Prostate gland (tissue), 2 donors: ENCODE data around the gene RAB42. TPM values are rescaled to one million over a fixed set of nuclear protein-coding genes. Genes with fewer than 3 reads are reported as not detected.
"Not testable (repeated sequence)": the region's sequence is repeated elsewhere in the genome, so short reads cannot be mapped to it uniquely, and the experiment has no call there.

Experiments used
- DNase-seq: peaks from one replicate; pipeline ENCODE4 v3.0.0-alpha.2; 2019; ENCODE audit warnings: low spot score
- H3K27ac ChIP-seq, 2 donors: fragments of 200-600 bp; sonication (generic); 2 replicates each; pipeline ENCODE4 v1.5.1; 2017 to 2019
- H3K27me3 ChIP-seq: fragments of 200-600 bp; sonication (generic); replicated peaks from 2 replicates; pipeline ENCODE4 v1.5.1; 2019; ENCODE audit not compliant: insufficient read depth
- H3K36me3 ChIP-seq, 2 donors: fragments of 200-600 bp; sonication (generic); 1 replicate in 1 of 2; 2 replicates in 1 of 2; pipeline versions ENCODE4 v1.5.1 to v1.8.1; 2017 to 2019
- H3K4me1 ChIP-seq: fragments of 200-600 bp; sonication (generic); replicated peaks from 2 replicates; pipeline ENCODE4 v1.5.1; 2019
- H3K4me3 ChIP-seq, 2 donors: fragments of 200-600 bp; sonication (generic); 2 replicates each; pipeline ENCODE4 v1.5.1; 2017 to 2019
- H3K9me3 ChIP-seq: fragments of 200-600 bp; sonication (generic); 2 replicates; pipeline ENCODE4 v1.5.1; 2017
- CTCF ChIP-seq, 4 experiments: fragments of 200-600 bp in 2 of 4; fragments of 450-650 bp in 2 of 4; sonication (generic) in 2 of 4; IDR thresholded peaks; 1 replicate in 3 of 4; 2 replicates in 1 of 4; pipeline ENCODE4 v1.5.1; 2016 to 2019; ENCODE audit warnings: antibody characterized with exemption in 4 of 4, mild to moderate bottlenecking in 2 of 4, moderate library complexity in 2 of 4
- POLR2A ChIP-seq: fragments of 450-650 bp; IDR thresholded peaks from one replicate; pipeline ENCODE4 v1.6.1; 2016; ENCODE audit warnings: antibody characterized with exemption, mild to moderate bottlenecking
- POLR2AphosphoS5 ChIP-seq: sonication (generic); formaldehyde crosslinking; IDR thresholded peaks from one replicate; pipeline ENCODE4 v1.6.1; 2017; ENCODE audit warnings: antibody characterized with exemption
- WGBS: methylation state at CpG from one replicate; pipeline ENCODE4 v1.1.5; 2018; 5-methylcytosine and 5-hydroxymethylcytosine counted together
- intact Hi-C: fragments of 100-400 bp; cut with DNase I; formaldehyde crosslinking; loops from one replicate; pipeline ENCODE4 v1.14.2; 2022
- total RNA-seq, 2 donors: library from RNA; depleted of rRNA; stranded (reverse); fragments of >200 nt; gene quantifications; one replicate each; pipeline ENCODE4 v1.1.0, GENCODE V29; 2016

RAB42 gene
- total RNA-seq, 2 donors from 2014 or later: 0.34 to 1.9 TPM

- TF ChIP-seq POLR2AphosphoS5 (no peak), CTCF (IDR thresholded peaks at IDR 0.05) (no peak), POLR2A (no peak)
- no peak for DNase-seq
- 83% methylated on average over 2 of the region's 2 CpGs for WGBS
- Histone ChIP-seq H3K36me3 (peaks cover 4 to 5% of the 10 kb centered on the region in 2 donors), H3K4me3 (no peak overlapping the region), H3K27me3 (no peaks in the 10 kb centered on the region), H3K27ac (no peak overlapping the region), H3K4me1 (no peaks in the 10 kb centered on the region), H3K9me3 (no peaks in the 10 kb centered on the region)
- intact Hi-C loops: no loop called here
Measured at GRCh38 chr1:28566931-28567330, 25.1 kb upstream of the RAB42 start.

GRCh38 chr1:28571911-28572310 is 20.2 kb upstream of the RAB42 start:
- no peaks in the 10 kb centered on the region for H3K9me3 ChIP-seq
- no peak overlapping the region for H3K27ac ChIP-seq
- no peak for DNase-seq
- intact Hi-C loops: no loop called here
- H3K4me3 ChIP-seq: no peak overlapping the region
- TF ChIP-seq POLR2AphosphoS5 (no peak), POLR2A (no peak), CTCF (IDR thresholded peaks at IDR 0.05) (no peak)
- peaks cover 2 to 5% of the 10 kb centered on the region in 2 donors for H3K36me3 ChIP-seq
- WGBS: 86% methylated on average over 4 of the region's 4 CpGs
- H3K27me3 ChIP-seq: no peaks in the 10 kb centered on the region
- no peaks in the 10 kb centered on the region for H3K4me1 ChIP-seq

GRCh38 chr1:28572891-28573290 is 19.2 kb upstream of the RAB42 start:
- peaks cover 2 to 14% of the 10 kb centered on the region in 2 donors for H3K36me3 ChIP-seq
- intact Hi-C loops, DNase-seq: not testable (repeated sequence)

GRCh38 chr1:28573564-28573963 is 18.5 kb upstream of the RAB42 start:
- Histone ChIP-seq H3K4me3 (no peak overlapping the region), H3K9me3 (no peaks in the 10 kb centered on the region), H3K27ac (no peak overlapping the region), H3K4me1 (no peaks in the 10 kb centered on the region), H3K27me3 (no peaks in the 10 kb centered on the region), H3K36me3 (peaks cover 2 to 21% of the 10 kb centered on the region in 2 donors)
- TF ChIP-seq POLR2A (no peak), POLR2AphosphoS5 (no peak), CTCF (IDR thresholded peaks at IDR 0.05) (no peak)
- no peak for DNase-seq
- intact Hi-C loops: no loop called here
- 96% methylated on average over 11 of the region's 11 CpGs for WGBS

More at GRCh38 chr1:28572891-28573290, 19.2 kb upstream of the RAB42 start:
- H3K27me3 ChIP-seq, H3K27ac ChIP-seq, H3K4me1 ChIP-seq, H3K9me3 ChIP-seq, H3K4me3 ChIP-seq: not testable (repeated sequence)
- WGBS: 94% methylated on average over 9 of the region's 12 CpGs

- Histone ChIP-seq H3K4me1 (peaks cover 3% of the 10 kb centered on the region), H3K36me3 (peaks cover 0 to 21% of the 10 kb centered on the region in 2 donors), H3K9me3 (no peaks in the 10 kb centered on the region), H3K4me3 (no peak overlapping the region), H3K27ac (no peak overlapping the region), H3K27me3 (no peaks in the 10 kb centered on the region)
- TF ChIP-seq POLR2A (no peak), POLR2AphosphoS5 (no peak), CTCF (IDR thresholded peaks at IDR 0.05) (no peak)
- intact Hi-C loops: no loop called here
- DNase-seq: no peak
- 79% methylated on average over 1 of the region's 1 CpG for WGBS
Measured at GRCh38 chr1:28577052-28577678, 14.9 kb upstream of the RAB42 start.
